Mucosa of stomach (tissue), 1 donor: ENCODE data around the gene GLRX5.
"Not testable (repeated sequence)": the region's sequence is repeated elsewhere in the genome, so short reads cannot be mapped to it uniquely, and the experiment has no call there.

ENCODE experiments used
- H3K27me3 ChIP-seq: one replicate; pipeline ENCODE4 v1.7.0; 2013; ENCODE audit warnings: mild to moderate bottlenecking, low read length; ENCODE audit not compliant: control insufficient read depth, insufficient read depth
- H3K36me3 ChIP-seq: one replicate; pipeline ENCODE4 v1.7.0; 2013; ENCODE audit warnings: low read length; ENCODE audit not compliant: control insufficient read depth, insufficient read depth
- H3K4me1 ChIP-seq: one replicate; pipeline ENCODE4 v1.7.0; 2013; ENCODE audit warnings: mild to moderate bottlenecking, low read length; ENCODE audit not compliant: control insufficient read depth, insufficient read depth
- H3K4me3 ChIP-seq: one replicate; pipeline ENCODE4 v1.7.0; 2013; ENCODE audit warnings: low read length
- H3K9ac ChIP-seq: one replicate; pipeline ENCODE4 v1.7.0; 2013; ENCODE audit warnings: mild to moderate bottlenecking, low read length, moderate library complexity
- H3K9me3 ChIP-seq: one replicate; pipeline ENCODE4 v1.7.0; 2013; ENCODE audit warnings: mild to moderate bottlenecking, low read length, moderate library complexity; ENCODE audit not compliant: control insufficient read depth
- donor health status: Pancreatic carcinoma.

GLRX5 gene

DNA sequence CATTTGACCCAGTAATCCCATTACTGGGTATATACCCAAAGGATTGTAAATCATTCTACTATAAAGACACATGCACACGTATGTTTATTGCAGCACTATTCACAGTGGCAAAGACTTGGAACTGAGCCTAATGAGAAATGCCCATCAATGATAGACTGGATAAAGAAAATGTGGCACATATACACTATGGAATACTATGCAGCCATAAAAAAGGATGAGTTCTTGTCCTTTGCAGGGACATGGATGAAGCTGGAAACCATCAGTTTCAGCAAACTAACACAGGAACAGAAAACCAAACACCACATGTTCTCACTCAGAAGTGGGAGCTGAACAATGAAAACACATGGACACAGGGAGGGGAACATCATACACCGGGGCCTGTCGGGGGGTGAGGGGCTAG, 56.3 kb downstream of the GLRX5 start:
- H3K27me3 ChIP-seq, H3K4me1 ChIP-seq, H3K4me3 ChIP-seq, H3K9me3 ChIP-seq, H3K36me3 ChIP-seq, H3K9ac ChIP-seq: not testable (repeated sequence)
